Ovary (tissue), 3 donors: Measurements from ENCODE around the gene IFFO2.

Experiments
- EP300 ChIP-seq: sonication (generic); formaldehyde crosslinking; IDR thresholded peaks from one replicate; pipeline ENCODE4 v1.6.1; 2017; ENCODE audit warnings: antibody characterized with exemption
- POLR2A ChIP-seq: fragments of 450-650 bp; IDR thresholded peaks from one replicate; pipeline ENCODE4 v1.6.1; 2017; ENCODE audit warnings: antibody characterized with exemption, mild to moderate bottlenecking, moderate library complexity
- TF ChIP-seq, protein P1 (sequence below), 3 donors: fragments of 450-650 bp in 2 of 3; fragments of 200-600 bp in 1 of 3; IDR thresholded peaks; one replicate each; pipeline versions ENCODE4 v1.5.1 to v1.8.0; 2016 to 2022; ENCODE audit warnings: antibody characterized with exemption in 3 of 3, mild to moderate bottlenecking in 1 of 3
- donor health status: DM: no; HTN: no; CAD: no.

DNA sequence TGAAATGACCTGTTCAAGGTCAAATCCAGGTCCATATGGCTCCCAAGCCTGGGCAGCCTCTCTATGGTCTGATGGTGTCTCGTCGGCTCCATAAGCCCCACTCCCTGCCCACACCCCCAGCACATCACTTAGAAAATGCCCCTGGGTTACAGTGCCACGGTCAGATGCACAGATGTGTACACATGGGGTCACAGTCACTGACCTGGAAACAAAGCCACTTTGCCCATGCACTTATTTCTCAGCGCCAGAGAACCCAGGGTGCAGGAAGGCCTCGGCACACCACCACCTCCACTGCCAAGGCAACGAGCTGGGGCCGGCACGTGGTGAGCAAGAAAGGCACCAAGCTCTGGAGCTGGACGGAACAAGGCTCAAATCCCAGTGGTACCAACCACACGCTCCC lies 24.7 kb downstream of the IFFO2 start:
- TF ChIP-seq, protein P1, sequence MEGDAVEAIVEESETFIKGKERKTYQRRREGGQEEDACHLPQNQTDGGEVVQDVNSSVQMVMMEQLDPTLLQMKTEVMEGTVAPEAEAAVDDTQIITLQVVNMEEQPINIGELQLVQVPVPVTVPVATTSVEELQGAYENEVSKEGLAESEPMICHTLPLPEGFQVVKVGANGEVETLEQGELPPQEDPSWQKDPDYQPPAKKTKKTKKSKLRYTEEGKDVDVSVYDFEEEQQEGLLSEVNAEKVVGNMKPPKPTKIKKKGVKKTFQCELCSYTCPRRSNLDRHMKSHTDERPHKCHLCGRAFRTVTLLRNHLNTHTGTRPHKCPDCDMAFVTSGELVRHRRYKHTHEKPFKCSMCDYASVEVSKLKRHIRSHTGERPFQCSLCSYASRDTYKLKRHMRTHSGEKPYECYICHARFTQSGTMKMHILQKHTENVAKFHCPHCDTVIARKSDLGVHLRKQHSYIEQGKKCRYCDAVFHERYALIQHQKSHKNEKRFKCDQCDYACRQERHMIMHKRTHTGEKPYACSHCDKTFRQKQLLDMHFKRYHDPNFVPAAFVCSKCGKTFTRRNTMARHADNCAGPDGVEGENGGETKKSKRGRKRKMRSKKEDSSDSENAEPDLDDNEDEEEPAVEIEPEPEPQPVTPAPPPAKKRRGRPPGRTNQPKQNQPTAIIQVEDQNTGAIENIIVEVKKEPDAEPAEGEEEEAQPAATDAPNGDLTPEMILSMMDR (IDR thresholded peaks at IDR 0.05): no peak
- TF ChIP-seq POLR2A (no peak), EP300 (no peak)
